Rectal smooth muscle tissue (tissue), 1 donor: Measurements from ENCODE around the gene STK24.
"Not testable (repeated sequence)": the region's sequence is repeated elsewhere in the genome, so short reads cannot be mapped to it uniquely, and the experiment has no call there.

Experiments used
- H3K27ac ChIP-seq: one replicate; pipeline ENCODE4 v1.7.0; 2013; ENCODE audit warnings: low read depth, low read length, inconsistent platforms
- H3K27me3 ChIP-seq: one replicate; pipeline ENCODE4 v1.7.0; 2013; ENCODE audit warnings: low read length; ENCODE audit not compliant: control insufficient read depth, insufficient read depth
- H3K36me3 ChIP-seq: one replicate; pipeline ENCODE4 v1.7.0; 2013; ENCODE audit warnings: low read length; ENCODE audit not compliant: control insufficient read depth, insufficient read depth
- H3K4me1 ChIP-seq: one replicate; pipeline ENCODE4 v1.7.0; 2013; ENCODE audit warnings: low read length; ENCODE audit not compliant: control insufficient read depth, insufficient read depth
- H3K4me3 ChIP-seq: one replicate; pipeline ENCODE4 v1.7.0; 2013; ENCODE audit warnings: low read length
- H3K9ac ChIP-seq: one replicate; pipeline ENCODE4 v1.7.0; 2013; ENCODE audit warnings: low read length

Gene STK24

GRCh38 chr13:98577836-98578285, 954 bp upstream of the STK24 start:
- Histone ChIP-seq H3K4me3 (peak overlapping the region; percentile 88), H3K36me3 (no peaks in the 10 kb centered on the region), H3K27me3 (no peaks in the 10 kb centered on the region), H3K9ac (peak overlapping the region; percentile 99), H3K27ac (peak overlapping the region; percentile 98), H3K4me1 (peaks cover 27% of the 10 kb centered on the region)

- Histone ChIP-seq H3K4me1 (peaks cover 26% of the 10 kb centered on the region), H3K27me3 (no peaks in the 10 kb centered on the region)
These were observed 534 bp downstream of the STK24 start for GRCh38 chr13:98576200-98576945.

GRCh38 chr13:98575904-98576199, 1.1 kb downstream of the STK24 start:
- no peaks in the 10 kb centered on the region for H3K36me3 ChIP-seq
- peak overlapping the region; percentile 85 for H3K4me3 ChIP-seq
- peak overlapping the region; percentile 96 for H3K27ac ChIP-seq
- peak overlapping the region; percentile 61 for H3K9ac ChIP-seq
- peaks cover 24% of the 10 kb centered on the region for H3K4me1 ChIP-seq
- H3K27me3 ChIP-seq = no peaks in the 10 kb centered on the region

More at GRCh38 chr13:98576200-98576945, 534 bp downstream of the STK24 start:
- peak overlapping the region; percentile 74 for H3K9ac ChIP-seq
- H3K4me3 ChIP-seq = peak overlapping the region; percentile 85
- H3K36me3 ChIP-seq = no peaks in the 10 kb centered on the region
- peak overlapping the region; percentile 96 for H3K27ac ChIP-seq

GRCh38 chr13:98575009-98575903, 1.7 kb downstream of the STK24 start:
- Histone ChIP-seq H3K4me1 (peaks cover 28% of the 10 kb centered on the region), H3K4me3 (peak overlapping the region; percentile 85), H3K27ac (peak overlapping the region; percentile 96), H3K27me3 (no peaks in the 10 kb centered on the region), H3K36me3 (no peaks in the 10 kb centered on the region), H3K9ac (peak overlapping the region; percentile 61)

GRCh38 chr13:98571955-98572662, 4.8 kb downstream of the STK24 start:
- peaks cover 23% of the 10 kb centered on the region for H3K4me1 ChIP-seq

GRCh38 chr13:98570929-98571372, 6.0 kb downstream of the STK24 start:
- peaks cover 25% of the 10 kb centered on the region for H3K4me1 ChIP-seq
- no peak overlapping the region for H3K27ac ChIP-seq
- H3K9ac ChIP-seq = no peak overlapping the region
- H3K36me3 ChIP-seq = no peaks in the 10 kb centered on the region
- H3K27me3 ChIP-seq = no peaks in the 10 kb centered on the region
- peak overlapping the region; percentile 11 for H3K4me3 ChIP-seq

More at GRCh38 chr13:98571955-98572662, 4.8 kb downstream of the STK24 start:
- peak overlapping the region; percentile 17 for H3K4me3 ChIP-seq
- H3K36me3 ChIP-seq = no peaks in the 10 kb centered on the region
- H3K27ac ChIP-seq = peak overlapping the region; percentile 27
- H3K27me3 ChIP-seq = no peaks in the 10 kb centered on the region
- no peak overlapping the region for H3K9ac ChIP-seq

- not testable (repeated sequence) for H3K27me3 ChIP-seq, H3K27ac ChIP-seq, H3K4me3 ChIP-seq, H3K9ac ChIP-seq, H3K36me3 ChIP-seq
- H3K4me1 ChIP-seq = peaks cover 24% of the 10 kb centered on the region
These were observed 7.2 kb downstream of the STK24 start for GRCh38 chr13:98569494-98570367.

- H3K27me3 ChIP-seq = no peaks in the 10 kb centered on the region
- H3K9ac ChIP-seq = no peak overlapping the region
- H3K4me1 ChIP-seq = peaks cover 16% of the 10 kb centered on the region
- H3K27ac ChIP-seq = no peak overlapping the region
- no peaks in the 10 kb centered on the region for H3K36me3 ChIP-seq
- H3K4me3 ChIP-seq = no peak overlapping the region
These were observed 8.0 kb downstream of the STK24 start for GRCh38 chr13:98568918-98569317.

GRCh38 chr13:98567140-98567539, 9.8 kb downstream of the STK24 start:
- Histone ChIP-seq H3K27me3 (no peaks in the 10 kb centered on the region), H3K4me1 (peaks cover 16% of the 10 kb centered on the region), H3K36me3 (no peaks in the 10 kb centered on the region), H3K27ac (no peak overlapping the region), H3K9ac (no peak overlapping the region), H3K4me3 (no peak overlapping the region)

- Histone ChIP-seq H3K4me3 (peak overlapping the region; percentile 58), H3K4me1 (peaks cover 11% of the 10 kb centered on the region), H3K36me3 (no peaks in the 10 kb centered on the region), H3K9ac (no peak overlapping the region), H3K27ac (peak overlapping the region; percentile 37), H3K27me3 (no peaks in the 10 kb centered on the region)
These were observed 11.0 kb downstream of the STK24 start for GRCh38 chr13:98565726-98566565.

- Histone ChIP-seq H3K27me3 (no peaks in the 10 kb centered on the region), H3K36me3 (no peaks in the 10 kb centered on the region), H3K27ac (no peak overlapping the region), H3K4me1 (peaks cover 7% of the 10 kb centered on the region), H3K4me3 (no peak overlapping the region), H3K9ac (no peak overlapping the region)
These were observed 12.7 kb downstream of the STK24 start for GRCh38 chr13:98564204-98564603.
